Stimulated activated CD8-positive, alpha-beta memory T cell treated with anti-CD3 and anti-CD28 coated beads, Interleukin-2, amount 100 ng/mL, for 48 hours (primary cell): Measurements from ENCODE around the gene CNDP2.
"Not testable (repeated sequence)": the region's sequence is repeated elsewhere in the genome, so short reads cannot be mapped to it uniquely, and the experiment has no call there.

Source experiments
- DNase-seq, 2 donors: peaks; one replicate each; pipeline ENCODE4 v3.0.0-alpha.2; 2020; ENCODE audit warnings: low read depth in 2 of 2

The CNDP2 gene

DNA sequence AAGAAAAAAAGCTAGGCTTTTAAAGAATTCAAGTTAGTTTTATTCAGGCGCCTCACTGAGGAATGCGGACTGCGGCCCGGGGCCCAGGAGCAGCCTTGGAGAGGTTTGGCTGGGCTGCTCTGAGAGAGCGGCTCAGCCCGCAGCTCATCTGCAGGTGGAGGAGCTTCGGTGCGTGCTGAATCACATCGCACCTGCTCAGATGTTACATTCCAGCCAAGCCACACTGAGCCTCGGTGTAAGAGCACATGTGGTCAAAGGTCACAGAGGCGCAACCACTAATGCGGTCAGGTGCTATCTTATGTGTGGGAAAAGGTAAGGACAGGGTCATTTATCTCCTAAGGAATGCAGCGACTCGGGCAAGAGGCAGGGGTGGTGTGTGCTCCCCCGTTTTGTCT, 21.1 kb downstream of the CNDP2 start:
- DNase-seq: no peak

DNA sequence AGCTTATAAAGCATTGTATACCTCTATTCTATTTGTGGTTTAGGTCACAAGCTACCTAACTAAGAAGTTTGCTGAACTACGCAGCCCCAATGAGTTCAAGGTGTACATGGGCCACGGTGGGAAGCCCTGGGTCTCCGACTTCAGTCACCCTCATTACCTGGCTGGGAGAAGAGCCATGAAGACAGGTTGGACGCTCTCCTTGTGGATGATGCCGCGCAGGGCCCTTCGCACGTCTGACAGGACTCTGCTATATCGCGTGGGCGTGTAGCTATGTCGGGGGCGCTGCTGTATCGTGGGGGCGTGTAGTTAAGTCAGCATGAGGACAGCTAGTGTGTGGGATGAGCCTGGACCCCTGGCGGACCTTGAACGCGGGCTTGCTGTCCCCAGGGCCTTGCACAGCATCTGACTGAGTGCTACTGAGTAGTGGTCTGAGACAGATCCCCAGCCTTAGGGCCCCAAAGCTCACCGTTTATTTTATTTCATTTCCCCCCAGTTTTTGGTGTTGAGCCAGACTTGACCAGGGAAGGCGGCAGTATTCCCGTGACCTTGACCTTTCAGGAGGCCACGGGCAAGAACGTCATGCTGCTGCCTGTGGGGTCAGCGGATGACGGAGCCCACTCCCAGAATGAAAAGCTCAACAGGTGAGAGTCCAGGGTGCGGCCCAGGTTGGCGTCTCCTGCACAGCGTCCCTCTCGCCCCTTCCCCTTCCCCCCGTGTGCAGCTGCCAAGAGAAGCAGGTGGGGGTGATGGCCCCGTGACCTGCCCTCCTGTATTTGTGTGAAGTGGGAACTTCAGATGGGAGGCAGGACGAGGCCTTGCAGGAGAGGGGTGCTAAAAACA, 22.5 kb downstream of the CNDP2 start:
- no peak for DNase-seq

DNA sequence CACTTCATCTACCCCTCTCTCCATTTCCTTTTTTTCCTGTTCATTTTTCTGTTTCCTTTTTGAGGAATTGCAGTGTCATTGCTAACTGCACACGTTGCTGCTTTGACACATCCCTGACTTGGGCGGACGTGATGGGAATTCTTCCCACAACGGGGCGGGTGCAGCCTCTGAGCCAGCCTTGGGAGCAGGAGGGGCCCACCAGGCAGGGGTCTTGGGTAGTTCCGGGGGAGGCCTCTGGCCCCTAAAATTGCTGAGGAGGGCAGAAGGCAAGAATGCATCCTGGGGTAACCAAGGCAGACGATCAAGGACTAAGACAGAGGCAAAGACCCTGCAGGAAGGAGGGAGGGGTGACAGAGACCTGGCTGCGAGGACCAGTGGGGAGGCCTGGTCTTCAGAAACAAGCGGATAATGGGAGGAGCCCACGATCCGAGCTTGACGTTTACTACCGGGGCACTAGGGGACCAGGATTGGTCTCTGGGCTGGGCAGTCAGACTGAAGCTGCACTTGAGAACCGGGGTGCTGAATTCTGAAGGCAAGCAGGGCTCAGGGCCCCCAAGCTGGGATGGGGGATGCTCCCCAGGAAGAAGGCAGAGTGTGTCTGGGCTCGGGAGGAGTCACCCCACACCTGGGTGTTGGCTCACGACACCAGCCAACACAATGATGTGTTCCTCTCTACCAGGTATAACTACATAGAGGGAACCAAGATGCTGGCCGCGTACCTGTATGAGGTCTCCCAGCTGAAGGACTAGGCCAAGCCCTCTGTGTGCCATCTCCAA, 23.3 kb downstream of the CNDP2 start:
- no peak for DNase-seq

DNA sequence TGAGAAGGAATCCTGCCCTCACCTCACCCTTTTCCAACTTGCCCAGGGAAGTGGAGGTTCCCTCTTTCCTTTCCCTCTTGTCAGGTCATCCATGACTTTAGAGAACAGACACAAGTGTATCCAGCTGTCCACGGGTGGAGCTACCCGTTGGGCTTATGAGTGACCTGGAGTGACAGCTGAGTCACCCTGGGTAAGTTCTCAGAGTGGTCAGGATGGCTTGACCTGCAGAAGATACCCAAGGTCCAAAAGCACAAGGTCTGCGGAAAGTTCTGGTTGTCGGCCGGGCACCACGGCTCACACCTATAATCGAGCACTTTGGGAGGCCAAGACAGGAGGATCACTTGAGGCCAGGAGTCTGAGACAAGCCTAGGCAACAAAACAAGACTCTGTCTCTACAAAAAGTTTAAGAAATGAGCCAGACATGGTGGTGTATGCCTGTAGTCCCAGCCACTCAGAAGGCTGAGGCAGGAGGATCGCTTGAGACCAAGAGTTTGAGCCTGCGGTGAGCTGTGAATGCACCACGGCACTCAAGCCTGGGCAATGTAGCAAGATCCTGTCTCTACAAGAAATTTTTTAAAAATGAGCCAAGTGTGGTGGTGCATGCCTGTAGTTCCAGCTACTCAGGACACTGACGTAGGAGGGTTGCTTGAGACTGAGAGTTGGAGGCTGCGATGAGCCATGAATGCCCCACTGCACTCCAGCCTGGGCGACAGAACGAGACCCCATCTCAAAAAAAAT, 24.1 kb downstream of the CNDP2 start:
- DNase-seq: no peak

DNA sequence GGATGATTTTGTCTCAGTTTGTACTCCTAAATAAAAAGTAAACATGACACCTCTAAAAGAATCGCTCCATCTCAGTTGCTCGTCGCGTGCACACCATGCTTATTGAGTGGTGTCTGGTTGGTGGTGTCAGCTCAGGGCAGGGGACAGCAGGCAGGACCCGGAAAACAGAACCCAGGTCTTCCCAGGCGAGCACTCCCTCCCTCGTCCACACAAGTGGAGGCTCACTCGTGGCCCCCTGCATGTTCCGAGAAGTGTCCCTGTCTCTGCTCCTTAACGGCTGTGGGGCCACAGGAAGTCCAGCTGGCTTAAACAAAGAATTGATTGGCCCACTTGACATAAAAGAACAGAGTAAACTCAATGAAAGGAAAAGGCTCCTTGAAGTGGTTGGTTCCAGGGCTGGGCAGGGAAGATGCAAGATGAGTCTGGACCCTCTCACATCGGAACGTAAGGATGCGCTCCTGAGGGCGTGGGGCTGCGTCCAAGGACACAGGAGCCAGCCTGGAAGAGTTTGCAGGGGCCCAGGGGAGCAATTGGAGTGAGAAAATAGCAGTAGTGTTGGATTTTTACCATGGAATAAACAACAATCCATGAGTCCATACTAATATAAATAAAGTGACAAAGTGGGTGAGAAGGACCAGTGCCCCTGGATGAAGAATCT, 25.0 kb downstream of the CNDP2 start:
- no peak for DNase-seq

DNA sequence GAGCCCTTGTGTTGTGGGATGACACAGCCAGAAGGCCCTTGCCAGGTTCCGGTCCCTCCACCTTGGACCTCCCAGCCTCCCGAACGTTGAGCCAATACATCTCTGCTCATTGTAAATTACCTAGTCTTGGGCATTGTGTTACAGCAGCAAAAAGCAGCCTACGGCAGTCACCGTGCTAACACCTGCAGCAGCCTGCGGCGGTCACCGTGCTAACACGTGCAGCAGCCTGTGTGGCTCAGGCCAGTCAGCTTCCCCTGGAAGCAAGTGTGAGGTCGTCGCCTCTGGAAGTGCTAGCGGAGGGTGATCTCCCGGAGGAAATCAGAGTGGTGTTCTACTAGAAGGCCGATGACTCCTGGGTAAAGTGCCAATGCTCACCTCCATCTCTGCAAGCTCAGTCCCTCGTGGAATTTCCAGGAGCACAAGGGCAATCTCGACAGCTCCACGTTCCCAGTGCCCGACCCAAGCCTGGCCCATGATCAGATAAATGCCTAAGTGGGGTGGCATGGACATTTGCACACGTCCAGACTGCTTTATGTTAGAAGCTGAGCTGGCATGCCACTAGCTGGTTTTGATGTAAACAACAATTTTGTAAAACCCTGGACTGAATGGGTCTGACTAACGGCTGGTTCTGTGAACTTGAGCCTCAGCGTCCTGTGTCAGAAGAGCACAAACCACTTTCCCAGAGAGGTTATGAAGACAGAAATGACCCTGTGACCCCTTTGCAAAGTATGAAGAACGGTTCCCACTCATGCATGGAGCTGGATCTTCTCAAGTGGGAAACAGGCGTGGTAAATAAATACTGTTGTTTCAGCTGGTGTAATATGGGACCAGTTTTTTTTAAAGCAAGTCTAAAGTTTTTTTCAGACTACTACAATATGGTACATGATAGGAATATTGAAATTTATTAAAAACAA, 26.7 kb downstream of the CNDP2 start:
- no peak for DNase-seq

DNA sequence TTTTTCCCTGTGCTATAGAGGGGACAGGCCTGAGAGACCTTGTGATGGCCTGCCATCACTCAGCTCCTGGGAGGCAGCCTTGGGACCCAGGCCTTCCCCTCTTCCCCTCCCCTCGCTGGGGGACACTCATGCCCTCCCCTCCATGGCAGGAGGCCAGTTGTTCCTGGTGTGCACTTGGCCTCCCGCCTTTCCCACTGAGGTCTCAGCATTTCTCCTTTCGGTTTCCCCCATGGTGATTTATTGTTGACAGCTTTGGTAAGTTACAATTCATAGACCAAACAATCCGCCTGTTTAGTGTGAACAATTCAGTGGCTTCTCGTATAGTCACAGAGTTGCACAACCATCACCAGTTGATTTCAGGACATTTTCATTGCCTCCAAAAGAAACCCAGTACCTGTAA, 27.9 kb downstream of the CNDP2 start:
- DNase-seq: no peak

DNA sequence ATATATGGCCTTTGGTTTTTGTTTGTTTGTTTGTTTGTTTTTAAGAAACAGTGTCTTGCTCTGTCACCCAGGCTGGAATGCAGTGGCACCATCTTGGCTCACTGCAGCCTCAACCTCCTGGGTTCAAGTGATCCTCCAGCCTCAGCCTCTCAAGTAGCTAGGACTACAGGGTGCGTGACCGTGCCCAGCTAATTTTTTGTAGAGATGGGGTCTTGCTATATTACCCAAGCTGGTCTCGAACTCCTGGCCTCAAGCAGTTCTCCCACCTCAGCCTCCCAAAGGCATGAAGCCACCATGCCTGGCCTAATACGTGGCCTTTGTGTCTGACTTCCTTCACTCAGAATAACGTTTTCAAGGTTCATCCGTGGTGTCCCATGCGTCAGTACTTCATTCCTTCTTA, 28.8 kb downstream of the CNDP2 start:
- DNase-seq: not testable (repeated sequence)

DNA sequence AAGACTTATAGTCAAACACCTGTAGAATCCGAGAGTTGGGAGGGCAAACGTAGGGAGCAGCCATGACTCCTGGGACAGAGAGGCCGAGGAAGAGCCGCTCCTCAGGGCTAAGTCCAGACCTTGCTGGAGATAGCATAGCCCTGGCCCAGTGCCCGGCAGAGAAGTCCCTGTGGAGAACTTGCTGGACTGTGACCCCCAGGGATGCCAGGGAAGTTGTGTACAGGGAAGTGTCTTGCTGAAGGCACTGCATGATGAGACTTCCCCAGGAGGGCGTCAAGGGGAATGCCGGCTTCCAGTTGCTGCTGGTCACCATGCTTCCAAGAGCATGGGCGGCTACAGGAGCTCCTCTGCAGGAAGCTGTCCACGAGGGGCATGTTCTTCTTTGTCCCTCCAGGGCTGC, 29.6 kb downstream of the CNDP2 start:
- DNase-seq: no peak

DNA sequence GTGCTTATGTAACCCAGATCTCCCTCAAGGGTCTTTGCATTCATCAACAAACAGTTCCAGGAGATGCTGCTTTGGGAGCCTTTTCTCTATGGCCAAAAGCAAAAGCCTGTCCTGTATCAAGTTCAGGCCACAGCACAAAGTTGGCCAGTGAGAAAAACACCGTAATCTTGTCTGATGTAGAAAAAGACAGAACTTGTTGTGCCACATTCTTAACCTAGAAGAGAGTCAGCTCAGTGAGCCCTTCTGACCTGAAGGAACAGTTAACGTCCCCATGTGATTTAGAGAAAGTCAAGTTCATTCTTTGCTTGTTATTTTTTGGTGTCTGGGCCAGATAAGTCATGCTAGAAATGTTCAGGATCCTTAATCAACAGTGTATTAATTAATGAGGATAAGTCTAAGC, 30.3 kb downstream of the CNDP2 start:
- DNase-seq: no peak

DNA sequence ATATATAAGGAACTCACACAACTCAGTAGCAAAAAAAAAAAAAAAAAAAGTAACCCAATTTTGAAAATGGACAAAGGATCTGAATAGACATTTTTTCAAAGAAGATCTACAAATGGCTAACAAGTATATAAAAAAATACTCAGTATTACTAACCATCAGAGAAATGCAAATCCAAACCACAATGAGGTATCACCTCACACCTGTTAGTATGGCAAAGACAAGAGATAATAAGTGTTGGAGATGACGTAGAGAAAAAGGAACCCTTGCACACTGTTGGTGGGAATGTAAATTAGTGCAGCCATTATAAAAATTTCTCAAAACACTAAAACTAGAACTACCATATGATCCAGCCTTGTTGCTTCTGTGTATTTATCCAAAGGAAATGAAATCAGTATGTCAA, 32.3 kb downstream of the CNDP2 start:
- DNase-seq: no peak

DNA sequence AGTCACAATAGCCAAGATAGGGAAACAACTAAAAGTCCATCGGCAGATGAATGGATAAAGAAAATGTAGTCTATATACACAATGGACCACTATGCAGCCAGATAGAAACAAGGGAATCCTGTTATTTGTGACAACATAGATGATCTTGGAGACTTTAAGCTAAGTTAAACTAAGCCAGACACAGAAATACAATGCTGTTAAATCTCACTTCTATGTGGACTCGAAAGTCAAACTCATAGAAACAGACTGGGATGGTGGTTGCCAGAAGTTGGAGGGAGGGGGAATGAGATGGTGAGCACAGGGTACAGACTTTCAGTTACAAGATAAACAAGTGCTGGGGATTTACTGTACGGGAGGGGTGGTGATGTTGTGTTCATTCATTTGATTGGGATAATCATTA, 32.8 kb downstream of the CNDP2 start:
- no peak for DNase-seq

DNA sequence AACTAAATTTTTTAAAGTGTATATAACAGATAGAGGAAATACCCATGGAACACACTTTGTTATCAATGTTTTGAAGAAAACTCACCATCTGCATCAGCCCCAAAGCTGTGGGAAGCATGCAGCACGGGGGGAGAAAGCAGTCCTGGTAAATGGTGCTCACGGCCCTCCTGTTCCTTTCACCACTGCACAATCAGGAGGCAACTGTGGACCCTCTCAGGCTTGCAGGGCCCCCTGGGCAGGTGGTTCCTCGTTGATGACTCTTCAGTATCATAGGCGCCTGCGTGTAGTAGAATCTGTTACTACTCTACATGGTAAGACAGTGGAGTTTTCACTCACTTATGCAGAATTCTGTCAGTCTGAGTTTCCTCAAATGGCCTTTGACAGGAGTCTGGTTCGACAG, 33.2 kb downstream of the CNDP2 start:
- no peak for DNase-seq

DNA sequence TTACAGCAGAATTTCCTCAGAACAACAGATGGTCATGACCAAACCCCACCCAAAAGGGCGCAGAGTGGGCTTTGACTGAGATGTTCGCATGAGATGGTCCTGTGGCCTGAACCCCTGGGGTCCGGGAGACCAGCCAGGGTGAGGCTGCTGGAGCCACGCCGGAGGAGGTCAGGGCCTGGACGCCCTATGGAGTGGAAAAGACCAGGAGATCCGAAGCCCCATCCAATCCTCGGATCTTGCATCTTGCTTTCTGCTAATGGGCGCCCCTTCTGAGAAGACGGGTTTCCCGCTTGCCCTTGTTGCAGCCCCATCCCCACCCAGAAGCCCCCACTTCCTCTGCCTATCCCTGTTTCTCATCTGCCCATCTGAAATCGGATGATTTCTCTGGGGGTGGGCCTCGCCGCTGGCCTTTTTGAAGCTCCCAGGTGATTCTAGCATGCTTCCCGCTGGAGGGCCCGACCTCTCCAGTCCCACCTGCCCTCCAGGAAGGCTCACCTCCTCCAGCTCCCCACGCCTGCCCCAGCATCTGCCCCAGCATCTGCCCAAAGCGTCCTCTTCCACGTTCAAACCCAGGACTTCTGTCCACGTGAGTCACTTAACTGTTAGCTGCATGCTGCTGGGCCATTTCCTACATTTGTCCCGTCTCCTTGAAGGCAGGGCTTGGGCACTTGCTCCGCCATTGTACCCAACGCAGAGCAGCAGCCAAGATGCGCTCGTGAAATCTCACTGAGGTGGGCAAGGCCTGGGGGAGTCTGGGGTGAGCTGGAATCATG, 33.8 kb downstream of the CNDP2 start:
- no peak for DNase-seq

DNA sequence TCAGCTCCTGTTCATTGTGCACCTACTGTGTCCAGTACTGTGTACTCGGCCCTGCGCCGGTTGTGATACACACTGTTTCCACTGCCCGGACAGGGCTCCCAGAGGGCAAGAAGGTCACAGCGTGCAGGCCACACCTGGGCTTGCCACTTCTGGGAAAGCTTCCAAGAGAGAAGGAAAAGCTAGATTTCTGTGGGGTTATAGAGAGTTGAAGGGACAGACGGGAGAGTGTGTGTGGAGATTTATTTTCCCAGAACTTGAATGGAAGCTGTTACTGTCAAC, 34.4 kb downstream of the CNDP2 start:
- DNase-seq: no peak

DNA sequence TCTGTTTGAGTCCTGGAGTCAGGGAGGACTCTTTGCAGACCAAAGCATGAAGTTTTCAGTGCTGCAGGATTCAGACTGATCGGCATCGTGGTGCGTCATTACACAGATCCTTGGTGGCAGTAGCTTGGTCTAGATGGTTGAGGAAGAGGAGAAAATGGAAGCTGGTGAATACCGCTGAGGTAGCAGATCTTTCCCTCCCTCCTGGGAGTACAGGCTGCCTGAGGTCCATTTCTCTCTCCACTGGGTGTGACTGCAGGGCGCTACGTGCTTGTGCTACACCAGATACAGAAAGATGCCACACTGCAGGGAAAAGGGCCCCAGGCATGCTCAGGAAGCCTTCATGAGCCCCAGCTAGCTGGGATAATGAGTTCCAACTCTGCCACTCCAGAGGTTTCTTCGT, 34.9 kb downstream of the CNDP2 start:
- DNase-seq: no peak

DNA sequence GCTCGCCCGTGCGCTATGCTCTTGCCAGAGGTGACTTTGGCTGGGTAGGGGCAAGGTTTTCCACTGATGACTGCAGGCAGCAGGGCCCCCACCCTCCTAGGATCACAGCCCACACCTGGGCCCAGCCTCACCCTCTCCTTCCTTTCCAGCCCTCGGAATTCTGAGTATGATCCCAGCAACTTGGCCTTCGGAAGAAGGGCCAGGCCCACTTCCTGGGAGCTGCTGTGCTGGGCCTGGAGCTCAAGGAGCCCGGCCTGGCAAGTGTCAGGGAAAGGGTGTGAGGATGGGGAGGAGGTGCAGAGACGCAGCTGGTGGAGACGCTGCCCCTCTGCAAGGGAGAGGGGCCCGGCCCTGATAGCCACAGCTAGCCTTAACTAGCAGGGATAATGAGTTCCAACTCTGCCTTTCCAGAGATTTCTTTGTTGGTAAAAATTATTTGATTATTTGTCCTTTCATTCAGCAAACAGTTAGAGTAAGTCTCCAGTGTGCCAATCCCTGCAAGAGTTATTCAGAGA, 36.4 kb downstream of the CNDP2 start:
- no peak for DNase-seq

DNA sequence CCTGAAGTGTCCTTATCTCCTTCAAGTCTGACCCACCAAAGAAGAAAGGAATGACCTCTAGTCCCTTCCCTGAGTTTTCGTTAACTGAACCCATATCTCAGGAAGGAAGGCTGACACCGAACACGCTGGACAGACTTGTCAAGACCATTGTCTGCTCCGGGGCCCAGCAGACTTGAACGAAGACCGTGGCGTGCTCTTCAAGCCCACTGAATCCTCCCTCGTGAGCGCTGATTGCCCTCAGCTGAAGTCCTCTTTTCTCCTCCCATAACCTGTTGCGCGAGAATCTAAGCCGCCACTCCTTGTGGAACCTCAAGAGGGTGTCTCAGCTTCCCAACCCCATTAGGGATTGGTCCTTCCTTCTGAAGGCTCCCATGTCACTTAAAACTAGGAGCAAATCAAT, 37.5 kb downstream of the CNDP2 start:
- no peak for DNase-seq

DNA sequence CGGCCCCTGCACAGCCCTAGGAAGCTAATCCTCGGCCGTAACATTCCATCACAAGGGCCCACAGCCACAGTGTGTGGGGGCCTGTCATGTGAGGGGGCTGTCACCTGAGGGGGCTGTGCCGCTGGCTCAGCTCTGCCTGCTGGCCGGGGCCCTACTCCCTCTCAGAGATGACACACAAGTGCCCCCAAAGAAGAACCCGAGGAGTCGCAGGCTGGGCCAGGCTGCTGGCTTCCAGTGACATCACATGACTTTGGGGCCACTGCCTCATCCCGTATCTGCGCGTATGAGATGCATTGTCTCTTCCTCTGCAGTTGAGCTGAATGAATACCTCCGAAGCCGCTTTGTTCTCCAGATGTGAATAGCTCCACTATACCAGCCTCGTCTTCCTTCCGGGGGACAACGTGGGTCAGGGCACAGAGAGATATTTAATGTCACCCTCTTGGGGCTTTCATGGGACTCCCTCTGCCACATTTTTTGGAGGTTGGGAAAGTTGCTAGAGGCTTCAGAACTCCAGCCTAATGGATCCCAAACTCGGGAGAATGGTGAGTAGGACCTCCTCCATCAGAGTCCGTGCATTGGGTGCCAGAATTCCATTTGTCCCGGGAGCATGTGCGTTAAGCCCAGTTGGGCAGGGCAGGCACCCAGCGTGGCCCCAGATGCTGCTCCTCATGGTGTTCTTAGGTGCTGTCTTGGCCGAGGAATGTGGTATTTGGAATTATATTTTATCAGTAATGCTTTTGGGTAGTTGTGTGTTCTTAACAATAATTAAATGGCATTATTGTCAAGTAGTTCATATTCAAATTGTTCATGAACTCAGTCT, 38.2 kb downstream of the CNDP2 start, which contains the start of gene CNDP1:
CNDP1 (plus strand) TSS at position 351 of the 820 bp plus-strand sequence; CDS start at position 519, 168 bp downstream.
- no peak for DNase-seq
